Measurements from ENCODE around the gene TM9SF3. TPM values are rescaled to one million over a fixed set of nuclear protein-coding genes. Genes with fewer than 3 reads are reported as not detected.

Gene TM9SF3
- total RNA-seq, 1 donor from 2014 or later = 61.3 TPM

- no peak for TF ChIP-seq CTCF (IDR thresholded peaks at IDR 0.05; ENCODE audit: borderline replicate concordance)
- Histone ChIP-seq H3K9me3 (replicated peaks) (no peaks in the 10 kb centered on the region), H3K4me3 (no peak overlapping the region), H3K4me1 (peaks cover 81% of the 10 kb centered on the region), H3K27ac (replicated peaks) (no peak overlapping the region), H3K36me3 (peaks cover 10% of the 10 kb centered on the region), H3K27me3 (ENCODE audit: low read depth) (no peaks in the 10 kb centered on the region)
- intact Hi-C loops (cut with micrococcal nuclease) = no loop called here
- DNase-seq = no peak
Measured at GRCh38 chr10:96573036-96573435, 13.8 kb downstream of the TM9SF3 start.

- H3K4me3 ChIP-seq = no peak overlapping the region
- no peak overlapping the region for H3K27ac ChIP-seq (replicated peaks)
- peaks cover 77% of the 10 kb centered on the region for H3K4me1 ChIP-seq
- no peak for DNase-seq
- no peaks in the 10 kb centered on the region for H3K27me3 ChIP-seq (ENCODE audit: low read depth)
- peak; percentile 16 for TF ChIP-seq CTCF (IDR thresholded peaks at IDR 0.05; ENCODE audit: borderline replicate concordance)
- no peaks in the 10 kb centered on the region for H3K9me3 ChIP-seq (replicated peaks)
- intact Hi-C loops (cut with micrococcal nuclease) = no loop called here
- H3K36me3 ChIP-seq = peaks cover 11% of the 10 kb centered on the region
Measured at GRCh38 chr10:96570983-96571964, 15.5 kb downstream of the TM9SF3 start.

DNA sequence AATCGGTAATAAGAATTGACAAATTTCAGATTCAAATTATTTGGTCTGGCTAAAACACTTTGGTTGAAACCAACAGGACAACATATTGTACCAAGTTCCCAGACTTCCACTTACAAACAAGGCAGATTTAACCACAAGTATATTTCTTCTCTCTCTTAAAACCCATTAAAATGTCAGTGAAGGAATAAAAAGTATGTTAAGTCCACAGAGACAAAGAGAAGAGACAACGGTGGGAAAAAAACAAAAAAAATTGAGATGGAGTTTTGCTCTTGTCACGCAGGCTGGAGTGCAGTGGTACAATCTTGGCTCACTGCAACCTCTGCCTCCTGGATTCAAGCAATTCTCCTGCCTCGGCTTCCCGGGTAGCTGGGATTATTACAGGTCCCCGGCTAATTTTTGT, 16.3 kb downstream of the TM9SF3 start:
- Histone ChIP-seq H3K27me3 (ENCODE audit: low read depth) (no peaks in the 10 kb centered on the region), H3K27ac (replicated peaks) (no peak overlapping the region), H3K4me3 (no peak overlapping the region), H3K9me3 (replicated peaks) (no peaks in the 10 kb centered on the region), H3K4me1 (peaks cover 76% of the 10 kb centered on the region), H3K36me3 (peaks cover 9% of the 10 kb centered on the region)
- no peak for DNase-seq
- intact Hi-C loops (cut with micrococcal nuclease) = no loop called here
- no peak for TF ChIP-seq CTCF (IDR thresholded peaks at IDR 0.05; ENCODE audit: borderline replicate concordance)

DNA sequence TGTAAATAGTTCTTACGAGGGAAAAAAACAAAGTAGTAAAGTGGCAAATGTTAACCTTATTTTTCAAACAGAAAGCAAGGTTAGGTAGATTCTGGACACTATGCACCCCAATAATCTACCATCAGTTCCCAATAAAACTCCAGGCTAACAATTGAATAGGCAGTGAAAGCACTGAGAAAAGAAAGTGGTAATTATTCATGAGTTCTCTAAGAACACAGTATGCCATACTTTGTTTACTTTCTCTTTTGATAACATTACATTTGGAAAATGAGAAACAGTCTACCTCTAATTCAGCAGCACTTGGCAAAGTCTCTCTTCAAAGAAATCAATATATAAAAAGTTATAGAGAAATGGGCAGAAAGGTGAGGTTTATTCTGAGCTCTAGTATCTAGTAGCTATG, 18.4 kb downstream of the TM9SF3 start:
- Histone ChIP-seq H3K27me3 (ENCODE audit: low read depth) (no peaks in the 10 kb centered on the region), H3K27ac (replicated peaks) (no peak overlapping the region), H3K4me3 (no peak overlapping the region), H3K4me1 (peaks cover 69% of the 10 kb centered on the region), H3K9me3 (replicated peaks) (no peaks in the 10 kb centered on the region), H3K36me3 (peaks cover 8% of the 10 kb centered on the region)
- DNase-seq = no peak
- intact Hi-C loops (cut with micrococcal nuclease) = no loop called here
- TF ChIP-seq CTCF (IDR thresholded peaks at IDR 0.05; ENCODE audit: borderline replicate concordance) = no peak

GRCh38 chr10:96565774-96566173, 21.0 kb downstream of the TM9SF3 start:
- H3K4me1 ChIP-seq = peaks cover 54% of the 10 kb centered on the region
- H3K9me3 ChIP-seq (replicated peaks) = no peaks in the 10 kb centered on the region
- no peak overlapping the region for H3K27ac ChIP-seq (replicated peaks)
- intact Hi-C loops (cut with micrococcal nuclease) = no loop called here
- TF ChIP-seq CTCF (IDR thresholded peaks at IDR 0.05; ENCODE audit: borderline replicate concordance) = no peak
- peaks cover 17% of the 10 kb centered on the region for H3K36me3 ChIP-seq
- no peaks in the 10 kb centered on the region for H3K27me3 ChIP-seq (ENCODE audit: low read depth)
- no peak for DNase-seq
- H3K4me3 ChIP-seq = no peak overlapping the region

All from left ventricle myocardium inferior (tissue), 1 donor.